ENCODE data around the gene CLSTN3. TPM values are rescaled to one million over a fixed set of nuclear protein-coding genes. Genes with fewer than 3 reads are reported as not detected.
"Not testable (repeated sequence)": the region's sequence is repeated elsewhere in the genome, so short reads cannot be mapped to it uniquely, and the experiment has no call there.

CLSTN3 gene
- total and polyA plus RNA-seq, 2 experiments from 2014 or later, result 14.0 to 35.5 TPM

DNA sequence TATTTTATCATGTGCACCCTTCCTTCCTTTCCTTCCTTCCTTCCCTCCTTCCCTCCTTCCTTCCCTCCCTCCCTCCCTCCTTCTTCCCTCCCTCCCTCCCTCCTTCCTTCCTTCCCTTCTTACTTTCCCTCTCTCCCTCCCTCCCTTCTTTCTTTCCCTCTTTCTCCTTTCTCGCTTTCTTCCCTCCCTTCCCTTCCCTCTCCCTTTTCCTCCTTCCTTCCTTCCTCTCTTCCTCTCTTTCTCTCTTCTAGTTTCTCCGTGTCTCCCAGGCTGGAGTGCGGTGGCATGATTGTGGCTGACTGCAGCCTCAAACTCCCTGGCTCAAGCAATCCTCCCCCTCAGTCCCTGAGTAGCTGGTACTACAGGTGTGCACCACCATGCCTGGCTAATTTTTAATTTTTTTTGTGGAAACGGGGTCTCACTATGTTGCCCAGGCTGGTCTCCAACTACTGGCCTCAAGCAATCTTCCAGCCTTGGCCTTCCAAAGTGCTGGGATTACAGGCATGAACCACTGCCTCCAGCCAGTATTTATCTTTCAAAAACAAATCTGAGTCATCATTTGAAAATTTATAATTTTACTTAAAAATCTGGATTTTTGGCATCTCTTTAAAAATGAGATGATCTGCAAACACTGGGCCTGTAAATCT is 29.0 kb upstream of the CLSTN3 start:
- H3K4me3 ChIP-seq, result no peak overlapping the region
- no peaks in the 10 kb centered on the region for H3K9me3 ChIP-seq (ENCODE audit: low read depth)
- H3K27ac ChIP-seq, result peak overlapping the region; percentile 12
- H3K36me3 ChIP-seq, result no peaks in the 10 kb centered on the region
- H3K4me1 ChIP-seq (ENCODE audit: low read depth), result peaks cover 12% of the 10 kb centered on the region
- peak in 1 of 2 donors; percentile 29 for DNase-seq (ENCODE audit: low read depth in 1 of 2, low spot score in 1 of 2)
- no peaks in the 10 kb centered on the region for H3K27me3 ChIP-seq
- TF ChIP-seq, protein P1, sequence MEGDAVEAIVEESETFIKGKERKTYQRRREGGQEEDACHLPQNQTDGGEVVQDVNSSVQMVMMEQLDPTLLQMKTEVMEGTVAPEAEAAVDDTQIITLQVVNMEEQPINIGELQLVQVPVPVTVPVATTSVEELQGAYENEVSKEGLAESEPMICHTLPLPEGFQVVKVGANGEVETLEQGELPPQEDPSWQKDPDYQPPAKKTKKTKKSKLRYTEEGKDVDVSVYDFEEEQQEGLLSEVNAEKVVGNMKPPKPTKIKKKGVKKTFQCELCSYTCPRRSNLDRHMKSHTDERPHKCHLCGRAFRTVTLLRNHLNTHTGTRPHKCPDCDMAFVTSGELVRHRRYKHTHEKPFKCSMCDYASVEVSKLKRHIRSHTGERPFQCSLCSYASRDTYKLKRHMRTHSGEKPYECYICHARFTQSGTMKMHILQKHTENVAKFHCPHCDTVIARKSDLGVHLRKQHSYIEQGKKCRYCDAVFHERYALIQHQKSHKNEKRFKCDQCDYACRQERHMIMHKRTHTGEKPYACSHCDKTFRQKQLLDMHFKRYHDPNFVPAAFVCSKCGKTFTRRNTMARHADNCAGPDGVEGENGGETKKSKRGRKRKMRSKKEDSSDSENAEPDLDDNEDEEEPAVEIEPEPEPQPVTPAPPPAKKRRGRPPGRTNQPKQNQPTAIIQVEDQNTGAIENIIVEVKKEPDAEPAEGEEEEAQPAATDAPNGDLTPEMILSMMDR (IDR thresholded peaks at IDR 0.05; ENCODE audit: low read depth, low read length), result no peak

DNA sequence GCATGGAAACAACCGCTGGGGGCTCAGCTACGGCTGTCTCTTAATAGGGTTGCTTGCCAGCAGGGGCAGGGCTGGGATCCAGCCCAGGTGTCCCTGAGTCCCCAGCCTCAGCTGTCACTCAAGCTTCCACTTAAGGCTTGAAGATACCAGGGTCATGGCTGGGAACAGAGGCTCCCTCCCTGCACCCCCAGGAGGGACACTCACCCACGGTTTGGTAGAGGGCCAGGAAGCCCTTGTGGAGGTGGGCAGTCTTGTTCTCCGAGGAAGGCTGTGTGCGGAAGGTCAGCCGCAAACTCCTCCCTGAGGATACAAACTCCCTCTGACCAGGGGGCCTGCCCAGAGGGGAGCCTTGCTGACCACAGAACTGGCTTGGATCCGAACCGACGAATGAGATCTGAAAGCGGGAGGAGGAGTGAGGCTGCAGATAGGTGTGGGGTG is 28.5 kb upstream of the CLSTN3 start:
- DNase-seq (ENCODE audit: low read depth in 1 of 2, low spot score in 1 of 2), result peak; percentile 26 to 55
- TF ChIP-seq, protein P1 (IDR thresholded peaks at IDR 0.05; ENCODE audit: low read depth, low read length), result no peak
- Histone ChIP-seq H3K36me3 (no peaks in the 10 kb centered on the region), H3K4me3 (no peak overlapping the region), H3K4me1 (ENCODE audit: low read depth) (peaks cover 12% of the 10 kb centered on the region), H3K27ac (peak overlapping the region; percentile 12), H3K9me3 (ENCODE audit: low read depth) (no peaks in the 10 kb centered on the region), H3K27me3 (no peaks in the 10 kb centered on the region)

DNA sequence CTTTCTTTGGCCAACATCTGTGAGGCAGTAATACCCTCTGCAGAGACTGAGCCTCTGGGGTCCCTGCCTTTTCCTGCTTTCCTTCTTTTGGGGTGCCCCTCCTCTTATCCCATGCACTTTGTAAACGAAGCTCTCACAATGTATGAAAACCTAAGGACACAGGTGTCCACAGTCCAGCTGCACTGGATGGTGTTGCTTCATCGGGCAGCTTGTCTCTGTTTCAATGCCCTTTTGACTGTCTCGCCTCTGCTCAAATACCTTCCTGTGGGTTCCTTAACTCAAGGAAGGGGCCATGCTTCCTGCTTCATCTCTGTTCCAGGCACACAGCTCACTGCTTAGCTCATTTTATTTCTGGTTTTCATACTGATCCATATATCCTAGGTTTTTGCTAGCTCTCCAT is 27.6 kb upstream of the CLSTN3 start:
- H3K27ac ChIP-seq, result no peak overlapping the region
- no peaks in the 10 kb centered on the region for H3K9me3 ChIP-seq (ENCODE audit: low read depth)
- TF ChIP-seq, protein P1 (IDR thresholded peaks at IDR 0.05; ENCODE audit: low read depth, low read length), result no peak
- H3K36me3 ChIP-seq, result no peaks in the 10 kb centered on the region
- H3K27me3 ChIP-seq, result no peaks in the 10 kb centered on the region
- peaks cover 12% of the 10 kb centered on the region for H3K4me1 ChIP-seq (ENCODE audit: low read depth)
- H3K4me3 ChIP-seq, result no peak overlapping the region
- DNase-seq (ENCODE audit: low read depth in 1 of 2, low spot score in 1 of 2), result no peak

DNA sequence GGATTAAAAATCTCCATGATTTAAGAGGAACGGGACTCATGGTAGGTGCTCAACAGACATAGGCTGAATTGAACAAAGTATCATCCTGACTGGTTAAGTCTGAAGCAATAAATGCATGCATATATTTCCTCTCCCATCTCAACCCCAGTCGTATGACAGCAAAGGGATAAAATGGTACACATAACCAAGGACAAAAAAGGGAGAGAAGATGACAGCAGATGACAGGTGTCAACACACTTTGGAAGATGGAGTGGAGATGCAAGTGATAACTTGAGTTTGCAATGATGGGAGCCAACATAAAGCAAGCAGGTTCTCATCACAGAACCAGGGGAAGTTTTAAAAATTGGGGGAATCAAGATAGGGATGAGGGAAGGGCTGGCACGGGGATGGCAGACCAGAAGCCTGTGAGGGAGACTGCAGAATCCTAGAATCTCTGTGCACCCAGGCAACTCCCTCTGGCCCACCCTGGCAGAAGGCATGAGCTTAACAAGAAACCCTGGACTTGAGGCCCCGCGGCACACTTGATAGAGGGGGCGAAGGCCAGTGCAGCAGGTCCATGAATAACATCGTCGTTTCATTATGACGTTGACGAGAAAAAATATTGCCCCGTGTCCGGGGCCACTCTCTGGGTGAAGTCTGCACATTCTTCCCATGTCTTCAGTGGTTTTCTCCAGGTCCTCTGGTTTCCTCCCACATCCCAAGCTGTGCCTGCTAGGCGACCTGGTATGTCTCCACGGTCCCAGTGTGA is 26.2 kb upstream of the CLSTN3 start:
- Histone ChIP-seq H3K9me3 (ENCODE audit: low read depth) (no peaks in the 10 kb centered on the region), H3K36me3 (no peaks in the 10 kb centered on the region), H3K27me3 (no peaks in the 10 kb centered on the region), H3K4me1 (ENCODE audit: low read depth) (peaks cover 12% of the 10 kb centered on the region), H3K27ac (no peak overlapping the region), H3K4me3 (no peak overlapping the region)
- TF ChIP-seq, protein P1 (IDR thresholded peaks at IDR 0.05; ENCODE audit: low read depth, low read length), result no peak
- no peak for DNase-seq (ENCODE audit: low read depth in 1 of 2, low spot score in 1 of 2)

DNA sequence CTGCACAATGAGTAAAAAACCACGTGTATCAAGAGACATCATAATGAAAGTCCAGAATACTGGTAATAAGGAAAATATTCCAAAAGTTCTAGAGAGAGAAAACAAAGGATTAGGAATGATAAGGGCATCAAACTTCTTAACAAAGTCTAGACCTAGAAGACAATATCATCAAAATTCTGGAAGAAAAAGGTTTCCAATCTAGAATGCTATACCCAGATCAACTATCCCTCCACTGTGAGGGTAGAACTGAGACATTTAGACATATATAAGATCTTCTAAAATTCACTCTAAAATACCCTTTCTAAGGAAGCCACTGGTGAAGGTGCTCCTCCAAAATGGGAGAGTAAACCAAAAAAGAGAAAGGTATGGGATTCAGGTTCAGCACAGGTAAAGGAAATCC is 24.1 kb upstream of the CLSTN3 start:
- no peaks in the 10 kb centered on the region for H3K27me3 ChIP-seq
- no peak overlapping the region for H3K4me3 ChIP-seq
- TF ChIP-seq, protein P1 (IDR thresholded peaks at IDR 0.05; ENCODE audit: low read depth, low read length), result no peak
- no peak overlapping the region for H3K27ac ChIP-seq
- H3K9me3 ChIP-seq (ENCODE audit: low read depth), result no peaks in the 10 kb centered on the region
- DNase-seq (ENCODE audit: low read depth in 1 of 2, low spot score in 1 of 2), result no peak
- H3K36me3 ChIP-seq, result no peaks in the 10 kb centered on the region
- peaks cover 6% of the 10 kb centered on the region for H3K4me1 ChIP-seq (ENCODE audit: low read depth)

DNA sequence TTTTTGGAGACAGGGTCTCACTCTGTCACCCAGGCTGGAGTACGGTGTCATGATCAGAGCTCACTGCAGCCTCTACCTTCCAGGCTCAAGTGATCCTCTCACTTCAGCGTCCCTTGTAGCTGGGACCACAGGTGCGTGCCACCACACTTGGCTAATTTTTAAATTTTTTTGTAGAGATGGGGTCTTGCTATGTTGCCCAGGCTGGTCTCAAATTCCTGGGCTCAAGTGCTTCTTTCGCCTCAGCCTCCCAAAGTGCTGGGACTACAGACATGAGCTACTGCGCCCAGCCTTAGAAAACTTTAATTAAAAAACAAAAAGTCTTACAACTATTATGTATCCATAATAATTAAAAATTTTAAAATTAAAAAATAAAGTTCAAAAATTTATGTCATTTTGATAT is 23.0 kb upstream of the CLSTN3 start:
- H3K27ac ChIP-seq; H3K9me3 ChIP-seq (ENCODE audit: low read depth); H3K27me3 ChIP-seq; H3K4me3 ChIP-seq; H3K4me1 ChIP-seq (ENCODE audit: low read depth); DNase-seq (ENCODE audit: low read depth in 1 of 2, low spot score in 1 of 2); H3K36me3 ChIP-seq: not testable (repeated sequence)
